ENCODE results near the gene ZNF326. TPM values are rescaled to one million over a fixed set of nuclear protein-coding genes. Genes with fewer than 3 reads are reported as not detected.
A peak's percentile ranks its signal among the peaks of the same experiment; 100 is the strongest.
"Not testable (repeated sequence)": the region's sequence is repeated elsewhere in the genome, so short reads cannot be mapped to it uniquely, and the experiment has no call there.

ZNF326 gene
- total RNA-seq, 1 donor from 2014 or later, result 18.0 TPM

DNA sequence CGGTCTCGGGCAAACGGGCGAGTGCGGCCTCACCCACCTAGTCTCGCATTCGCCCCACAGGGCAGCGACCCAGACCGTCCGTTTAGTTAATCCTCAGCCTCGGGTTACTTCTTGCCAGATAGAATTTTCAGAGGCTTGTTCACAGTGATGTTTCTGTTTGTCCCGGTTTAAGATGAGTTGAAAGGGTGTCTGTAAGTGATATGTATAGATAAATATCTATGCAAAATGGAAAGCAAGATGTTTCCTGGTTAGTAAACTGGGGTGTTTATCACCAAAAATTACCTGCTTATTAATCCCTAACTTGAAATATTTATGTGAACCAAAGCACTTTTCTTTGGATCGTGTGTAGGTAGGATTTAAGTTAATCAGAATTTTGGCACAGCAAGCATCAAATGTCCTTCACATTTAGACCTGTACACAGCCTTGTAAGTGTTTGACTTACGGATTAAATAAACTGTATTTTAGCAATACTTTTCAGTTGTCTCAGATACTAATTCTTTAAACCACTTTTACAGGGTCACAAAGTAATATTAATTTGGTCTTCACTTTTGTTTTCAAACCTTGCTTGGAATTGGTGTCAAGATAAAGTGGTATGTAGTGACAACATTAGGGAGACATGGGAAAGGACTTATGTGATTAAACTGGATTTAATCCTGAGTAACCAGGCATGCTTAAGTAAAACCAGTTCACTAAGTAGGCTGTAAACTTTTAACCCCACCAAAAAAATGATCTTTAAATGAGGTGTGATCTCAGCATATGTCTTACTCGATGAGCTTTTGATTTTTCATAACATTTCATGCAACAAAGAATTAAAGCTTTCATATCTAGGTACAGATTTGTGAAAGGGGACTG, 914 bp downstream of the ZNF326 start:
- H3K4me1 ChIP-seq, result peaks cover 17% of the 10 kb centered on the region
- peaks cover 5% of the 10 kb centered on the region for H3K36me3 ChIP-seq
- no peak for DNase-seq
- intact Hi-C loops (cut with DNase I), result no loop called here
- peak overlapping the region; percentile 97 for H3K27ac ChIP-seq
- no peaks in the 10 kb centered on the region for H3K9me3 ChIP-seq
- no peak for ATAC-seq
- peak overlapping the region; percentile 68 for H3K4me3 ChIP-seq
- TF ChIP-seq, protein P1, sequence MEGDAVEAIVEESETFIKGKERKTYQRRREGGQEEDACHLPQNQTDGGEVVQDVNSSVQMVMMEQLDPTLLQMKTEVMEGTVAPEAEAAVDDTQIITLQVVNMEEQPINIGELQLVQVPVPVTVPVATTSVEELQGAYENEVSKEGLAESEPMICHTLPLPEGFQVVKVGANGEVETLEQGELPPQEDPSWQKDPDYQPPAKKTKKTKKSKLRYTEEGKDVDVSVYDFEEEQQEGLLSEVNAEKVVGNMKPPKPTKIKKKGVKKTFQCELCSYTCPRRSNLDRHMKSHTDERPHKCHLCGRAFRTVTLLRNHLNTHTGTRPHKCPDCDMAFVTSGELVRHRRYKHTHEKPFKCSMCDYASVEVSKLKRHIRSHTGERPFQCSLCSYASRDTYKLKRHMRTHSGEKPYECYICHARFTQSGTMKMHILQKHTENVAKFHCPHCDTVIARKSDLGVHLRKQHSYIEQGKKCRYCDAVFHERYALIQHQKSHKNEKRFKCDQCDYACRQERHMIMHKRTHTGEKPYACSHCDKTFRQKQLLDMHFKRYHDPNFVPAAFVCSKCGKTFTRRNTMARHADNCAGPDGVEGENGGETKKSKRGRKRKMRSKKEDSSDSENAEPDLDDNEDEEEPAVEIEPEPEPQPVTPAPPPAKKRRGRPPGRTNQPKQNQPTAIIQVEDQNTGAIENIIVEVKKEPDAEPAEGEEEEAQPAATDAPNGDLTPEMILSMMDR (IDR thresholded peaks at IDR 0.05), result no peak
- H3K27me3 ChIP-seq, result no peaks in the 10 kb centered on the region

- DNase-seq (no peak), ATAC-seq (no peak)
- peak overlapping the region; percentile 97 for H3K27ac ChIP-seq
Measured at GRCh38 chr1:89996450-89997110, 1.7 kb downstream of the ZNF326 start.

GRCh38 chr1:89997152-89997551, 2.2 kb downstream of the ZNF326 start:
- H3K4me3 ChIP-seq; H3K36me3 ChIP-seq; H3K9me3 ChIP-seq; DNase-seq; ATAC-seq; H3K27ac ChIP-seq; intact Hi-C loops (cut with DNase I); H3K27me3 ChIP-seq: not testable (repeated sequence)
- H3K4me1 ChIP-seq, result peaks cover 17% of the 10 kb centered on the region

More at GRCh38 chr1:89996450-89997110, 1.7 kb downstream of the ZNF326 start:
- H3K36me3 ChIP-seq, result peaks cover 5% of the 10 kb centered on the region
- H3K4me1 ChIP-seq, result peaks cover 17% of the 10 kb centered on the region
- intact Hi-C loops (cut with DNase I), result no loop called here
- TF ChIP-seq, protein P1 (IDR thresholded peaks at IDR 0.05), result no peak
- H3K27me3 ChIP-seq, result no peaks in the 10 kb centered on the region
- peak overlapping the region; percentile 68 for H3K4me3 ChIP-seq
- no peaks in the 10 kb centered on the region for H3K9me3 ChIP-seq

DNA sequence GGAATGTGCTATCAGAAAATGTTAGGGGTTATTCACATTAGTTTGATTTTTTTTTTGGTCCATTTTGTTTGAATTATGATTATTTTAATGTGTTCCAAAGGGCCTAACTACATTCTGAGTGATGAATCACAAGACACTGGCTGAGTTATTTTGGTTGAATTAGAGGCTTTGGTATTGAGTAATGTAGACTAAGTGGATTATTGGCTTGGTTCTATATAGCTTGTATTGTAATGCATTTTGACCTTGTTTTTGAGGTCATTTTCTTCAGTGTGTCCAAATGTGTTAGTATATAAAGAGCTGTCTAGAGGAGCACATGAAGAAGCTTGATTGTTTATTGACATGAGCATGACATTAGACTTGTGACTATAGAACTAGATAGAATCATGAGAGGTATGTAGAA, 3.4 kb downstream of the ZNF326 start:
- DNase-seq, result no peak
- H3K27ac ChIP-seq, result no peak overlapping the region
- peaks cover 17% of the 10 kb centered on the region for H3K4me1 ChIP-seq
- no peak for ATAC-seq
- H3K36me3 ChIP-seq, result peaks cover 5% of the 10 kb centered on the region
- no peaks in the 10 kb centered on the region for H3K27me3 ChIP-seq
- TF ChIP-seq, protein P1 (IDR thresholded peaks at IDR 0.05), result no peak
- H3K4me3 ChIP-seq, result no peak overlapping the region
- no peaks in the 10 kb centered on the region for H3K9me3 ChIP-seq
- intact Hi-C loops (cut with DNase I), result no loop called here

GRCh38 chr1:89999208-89999607, 4.3 kb downstream of the ZNF326 start:
- intact Hi-C loops (cut with DNase I), result no loop called here
- H3K27ac ChIP-seq, result no peak overlapping the region
- ATAC-seq, result no peak

More at GRCh38 chr1:89999208-89999607, 4.3 kb downstream of the ZNF326 start:
- Histone ChIP-seq H3K9me3 (no peaks in the 10 kb centered on the region), H3K4me3 (no peak overlapping the region), H3K36me3 (peaks cover 5% of the 10 kb centered on the region), H3K27me3 (no peaks in the 10 kb centered on the region), H3K4me1 (peaks cover 17% of the 10 kb centered on the region)
- DNase-seq, result no peak
- TF ChIP-seq, protein P1 (IDR thresholded peaks at IDR 0.05), result no peak
